ENCODE data around the gene LRAT.

The LRAT gene

GRCh38 chr4:154739111-154739510, 4.7 kb upstream of the LRAT start:
- no peak overlapping the region for H3K27ac ChIP-seq
- TF ChIP-seq CTCF (conservative IDR thresholded peaks at IDR 0.05), result no peak
- no peak for TF ChIP-seq ZFX (IDR thresholded peaks at IDR 0.05)

GRCh38 chr4:154740462-154740861, 3.3 kb upstream of the LRAT start:
- H3K27ac ChIP-seq, result no peak overlapping the region
- TF ChIP-seq CTCF (conservative IDR thresholded peaks at IDR 0.05) (no peak), ZFX (IDR thresholded peaks at IDR 0.05) (no peak)

GRCh38 chr4:154741131-154741665, 2.6 kb upstream of the LRAT start:
- no peak for TF ChIP-seq CTCF (conservative IDR thresholded peaks at IDR 0.05)
- no peak for TF ChIP-seq ZFX (IDR thresholded peaks at IDR 0.05)
- no peak overlapping the region for H3K27ac ChIP-seq

GRCh38 chr4:154741922-154742850, 1.6 kb upstream of the LRAT start:
- no peak overlapping the region for H3K27ac ChIP-seq
- TF ChIP-seq CTCF (conservative IDR thresholded peaks at IDR 0.05) (no peak), ZFX (IDR thresholded peaks at IDR 0.05) (no peak)

DNA sequence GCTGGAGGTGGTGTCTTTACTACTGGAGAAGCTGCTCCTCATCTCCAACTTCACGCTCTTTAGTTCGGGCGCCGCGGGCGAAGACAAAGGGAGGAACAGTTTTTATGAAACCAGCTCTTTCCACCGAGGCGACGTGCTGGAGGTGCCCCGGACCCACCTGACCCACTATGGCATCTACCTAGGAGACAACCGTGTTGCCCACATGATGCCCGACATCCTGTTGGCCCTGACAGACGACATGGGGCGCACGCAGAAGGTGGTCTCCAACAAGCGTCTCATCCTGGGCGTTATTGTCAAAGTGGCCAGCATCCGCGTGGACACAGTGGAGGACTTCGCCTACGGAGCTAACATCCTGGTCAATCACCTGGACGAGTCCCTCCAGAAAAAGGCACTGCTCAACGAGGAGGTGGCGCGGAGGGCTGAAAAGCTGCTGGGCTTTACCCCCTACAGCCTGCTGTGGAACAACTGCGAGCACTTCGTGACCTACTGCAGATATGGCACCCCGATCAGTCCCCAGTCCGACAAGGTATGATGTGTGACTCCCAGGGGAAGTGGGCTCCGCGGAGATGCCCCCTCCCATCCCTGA, 634 bp downstream of the LRAT start:
- TF ChIP-seq ZFX (IDR thresholded peaks at IDR 0.05) (no peak), CTCF (conservative IDR thresholded peaks at IDR 0.05) (no peak)
- no peak overlapping the region for H3K27ac ChIP-seq

GRCh38 chr4:154757713-154758112, 13.9 kb downstream of the LRAT start:
- TF ChIP-seq CTCF (conservative IDR thresholded peaks at IDR 0.05), result no peak
- TF ChIP-seq ZFX (IDR thresholded peaks at IDR 0.05), result no peak
- H3K27ac ChIP-seq, result no peak overlapping the region

DNA sequence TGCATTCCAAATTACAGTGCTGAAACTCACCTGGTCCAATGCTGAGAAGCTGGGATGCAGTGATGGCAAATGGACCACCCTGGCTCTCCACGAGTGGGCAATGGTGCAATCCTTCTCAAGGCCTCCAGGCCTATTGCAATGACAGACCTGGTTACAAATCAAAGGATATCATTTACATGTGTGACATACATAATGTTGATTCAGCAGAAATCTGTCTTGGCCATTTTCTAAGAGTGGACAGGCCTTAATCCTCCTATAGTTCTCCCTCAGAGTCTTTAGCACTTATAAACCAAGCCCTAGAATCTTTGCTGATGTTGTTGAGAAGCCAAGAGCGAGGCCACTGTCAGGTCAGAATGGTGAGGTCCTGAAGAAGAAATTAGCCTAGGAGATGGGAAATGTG, 17.1 kb downstream of the LRAT start:
- no peak overlapping the region for H3K27ac ChIP-seq
- TF ChIP-seq ZFX (IDR thresholded peaks at IDR 0.05), result no peak
- TF ChIP-seq CTCF (conservative IDR thresholded peaks at IDR 0.05), result no peak
